Measurements from ENCODE around the gene CDH13.

The CDH13 gene

DNA sequence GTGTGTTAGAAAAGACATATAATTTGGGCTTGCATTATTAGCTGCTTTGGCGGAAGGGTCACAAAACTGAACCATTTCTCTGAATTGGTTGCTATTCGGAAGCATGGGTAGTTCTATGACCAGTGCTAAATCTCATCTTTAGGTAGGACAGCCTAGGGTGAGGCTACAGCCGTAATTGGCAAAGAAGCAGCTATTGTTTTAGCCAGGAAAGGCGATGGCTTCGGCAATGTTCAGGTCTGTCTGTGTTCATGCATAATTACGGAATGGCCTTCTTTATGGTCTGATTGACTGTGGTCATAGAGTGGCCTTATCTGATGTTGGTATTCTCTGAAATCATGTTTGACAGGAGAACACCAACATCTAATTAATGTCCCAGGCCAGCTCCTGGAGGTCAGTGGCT lies 812.6 kb downstream of the CDH13 start:
- DNase-seq (ENCODE audit: low read depth), result no peak

DNA sequence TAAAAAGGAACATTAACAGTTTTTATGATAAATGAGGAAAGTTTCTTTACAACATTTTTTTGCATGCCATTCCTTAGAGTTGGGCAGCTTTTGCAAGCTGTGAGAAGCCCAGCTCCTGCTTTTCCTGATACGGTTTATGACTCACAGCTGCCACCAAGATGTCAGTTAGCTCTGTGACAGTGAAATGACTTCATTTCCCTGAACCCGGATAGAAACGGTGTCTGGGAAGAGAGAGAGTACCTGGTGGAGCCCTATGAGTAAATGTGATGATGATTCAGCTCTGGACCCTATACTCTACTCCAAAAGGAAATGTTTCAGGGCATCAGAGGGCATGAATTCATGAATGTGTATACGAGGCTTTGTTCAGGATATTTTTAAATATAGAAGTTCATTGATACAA lies 814.7 kb downstream of the CDH13 start:
- DNase-seq (ENCODE audit: low read depth), result no peak

DNA sequence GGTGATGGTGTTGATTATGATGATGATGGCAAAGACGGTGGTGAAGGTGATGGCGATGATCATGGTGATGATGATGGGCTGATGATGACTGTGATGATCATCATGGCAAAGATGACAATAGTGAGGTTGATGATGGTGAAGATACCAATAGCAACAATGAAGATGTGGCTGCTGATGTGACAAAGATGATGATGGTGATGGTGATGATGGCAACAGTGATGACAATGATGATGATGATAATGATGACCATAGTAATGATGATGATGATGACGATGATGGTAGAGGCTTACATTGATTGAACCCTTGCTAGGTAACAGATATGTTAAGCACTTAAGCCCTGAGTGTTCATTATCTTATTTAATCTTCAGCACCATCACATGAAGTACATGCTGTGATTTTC lies 817.2 kb downstream of the CDH13 start:
- no peak for DNase-seq (ENCODE audit: low read depth)

DNA sequence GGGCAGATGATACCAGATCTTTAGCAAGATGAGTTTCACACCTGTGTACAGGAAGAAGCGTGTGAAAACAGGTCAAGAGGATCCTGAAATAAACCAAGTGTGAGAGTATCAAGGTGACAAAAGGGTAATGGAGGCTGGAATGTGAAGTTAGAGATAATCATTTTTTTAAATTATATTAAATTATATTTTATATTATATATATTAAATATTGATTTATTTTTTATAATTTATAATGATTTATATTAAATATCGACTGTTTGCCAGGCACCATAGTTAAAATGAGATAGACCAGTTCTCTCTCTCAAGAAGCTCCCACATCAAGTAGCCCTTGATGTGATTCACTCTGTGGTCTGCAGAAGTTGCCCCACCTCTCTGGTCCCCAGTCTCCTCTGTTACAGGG lies 820.8 kb downstream of the CDH13 start:
- DNase-seq (ENCODE audit: low read depth), result no peak

DNA sequence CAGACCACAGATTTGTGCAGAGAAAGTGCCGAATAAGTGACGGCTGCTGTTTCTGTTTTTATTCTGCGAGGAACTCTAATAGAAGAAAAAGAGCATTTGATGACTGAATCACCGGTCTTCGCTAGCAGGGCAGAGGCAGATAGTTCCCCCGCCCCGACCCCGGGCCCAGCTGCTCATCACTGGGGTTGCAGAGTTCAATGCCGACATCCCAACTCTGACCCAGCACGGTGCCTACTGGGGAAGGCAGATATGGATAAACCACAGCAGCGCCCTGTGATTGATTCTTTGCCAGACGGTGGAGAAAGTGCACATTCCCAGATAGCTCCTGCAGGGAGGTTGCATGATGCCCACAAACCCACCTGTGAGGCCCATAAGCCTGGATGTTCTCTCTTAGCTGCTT lies 823.1 kb downstream of the CDH13 start:
- DNase-seq (ENCODE audit: low read depth), result no peak

DNA sequence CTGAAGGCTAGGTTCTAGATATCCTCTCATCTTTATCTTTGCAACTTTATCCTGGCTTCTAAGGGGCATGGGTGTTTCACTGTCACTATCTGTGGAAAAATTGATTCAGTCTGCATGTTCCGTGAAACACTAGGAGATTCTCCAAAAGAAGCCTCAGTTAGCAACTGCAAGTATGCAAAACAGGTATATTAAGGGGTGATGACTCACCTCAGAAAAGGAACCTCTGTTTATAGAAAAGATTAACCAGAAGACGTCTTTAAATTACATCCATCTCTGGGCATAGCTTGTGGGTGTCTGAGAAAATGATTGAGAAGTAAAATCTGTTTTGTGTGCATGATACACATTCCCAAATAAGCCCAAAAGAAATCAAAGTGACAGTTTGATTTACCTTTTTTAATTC lies 827.2 kb downstream of the CDH13 start:
- no peak for DNase-seq (ENCODE audit: low read depth)

DNA sequence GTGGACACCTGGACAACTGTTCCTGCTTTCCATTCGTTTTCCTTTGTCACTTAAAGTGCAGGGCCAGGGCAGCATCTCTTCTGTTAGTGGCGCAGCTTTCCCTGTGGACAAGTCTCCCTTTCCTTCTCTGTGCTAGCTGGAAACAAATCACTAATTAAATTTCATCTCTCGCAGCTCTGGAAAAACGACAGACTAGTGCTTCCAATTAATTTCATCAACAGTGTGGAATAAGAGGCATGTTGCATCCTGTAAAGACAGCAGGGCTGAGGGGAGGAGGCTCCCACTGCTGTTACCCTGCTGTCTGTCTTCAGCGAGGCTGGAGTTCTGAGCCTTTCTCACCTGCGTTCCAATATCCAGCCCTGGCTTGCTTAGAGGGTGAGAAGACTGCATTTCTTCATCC lies 828.9 kb downstream of the CDH13 start:
- DNase-seq (ENCODE audit: low read depth), result no peak

DNA sequence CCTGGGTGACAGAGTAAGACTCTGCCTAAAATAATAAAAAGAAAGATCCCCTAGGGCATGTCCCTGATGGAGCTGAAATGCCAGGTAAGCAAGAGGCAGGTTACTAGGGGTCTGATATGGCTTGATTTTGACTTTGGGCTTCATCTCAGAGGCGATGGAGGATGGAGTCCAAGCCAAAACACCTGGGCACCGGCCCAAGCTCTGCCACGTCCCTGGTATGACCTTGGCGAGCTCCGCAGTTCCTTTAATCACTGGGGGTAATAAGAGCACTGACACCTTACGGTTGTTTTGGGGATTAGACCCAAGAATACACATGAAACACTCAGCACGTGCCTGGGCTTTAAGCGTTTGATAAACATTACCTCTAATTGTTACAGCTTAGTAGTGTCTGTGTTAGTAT lies 830.2 kb downstream of the CDH13 start:
- DNase-seq (ENCODE audit: low read depth), result no peak

DNA sequence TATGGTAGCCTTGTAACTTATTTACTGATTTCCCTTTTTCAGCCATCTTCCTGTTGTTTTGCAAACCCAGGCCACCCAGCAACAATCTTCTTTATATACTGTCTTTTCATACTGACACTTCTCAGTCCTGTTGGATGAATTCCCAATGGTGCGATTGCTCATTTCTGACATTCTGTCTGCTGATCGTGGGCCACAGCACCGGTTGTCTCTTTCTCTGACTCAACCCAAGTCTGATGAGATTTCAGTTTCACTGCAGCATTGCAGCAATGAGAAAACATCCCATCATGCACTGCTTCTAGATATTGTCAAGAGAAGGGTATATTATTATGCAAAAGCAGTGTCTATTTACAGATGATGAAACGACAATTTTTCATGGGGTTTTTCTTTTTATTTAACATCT lies 831.8 kb downstream of the CDH13 start:
- no peak for DNase-seq (ENCODE audit: low read depth)

DNA sequence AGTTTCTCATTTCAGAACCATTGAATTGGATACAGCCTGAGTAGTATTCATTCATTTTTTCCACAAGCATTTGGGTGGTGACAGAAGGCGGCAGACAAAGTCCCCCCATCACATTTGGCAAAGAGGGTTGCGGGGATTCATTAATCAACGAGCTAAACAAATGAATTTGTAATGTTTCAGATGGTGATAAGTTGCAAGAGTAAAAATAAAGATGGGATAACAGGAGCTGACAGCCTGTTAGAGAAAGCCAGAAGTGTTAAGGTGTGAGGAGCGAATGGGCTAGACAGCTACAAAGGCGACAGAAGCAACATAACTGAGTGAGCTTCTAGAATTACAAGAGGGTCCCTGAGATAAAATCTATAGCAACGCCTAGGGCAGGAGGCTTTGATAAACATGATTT lies 838.2 kb downstream of the CDH13 start:
- no peak for DNase-seq (ENCODE audit: low read depth)

DNA sequence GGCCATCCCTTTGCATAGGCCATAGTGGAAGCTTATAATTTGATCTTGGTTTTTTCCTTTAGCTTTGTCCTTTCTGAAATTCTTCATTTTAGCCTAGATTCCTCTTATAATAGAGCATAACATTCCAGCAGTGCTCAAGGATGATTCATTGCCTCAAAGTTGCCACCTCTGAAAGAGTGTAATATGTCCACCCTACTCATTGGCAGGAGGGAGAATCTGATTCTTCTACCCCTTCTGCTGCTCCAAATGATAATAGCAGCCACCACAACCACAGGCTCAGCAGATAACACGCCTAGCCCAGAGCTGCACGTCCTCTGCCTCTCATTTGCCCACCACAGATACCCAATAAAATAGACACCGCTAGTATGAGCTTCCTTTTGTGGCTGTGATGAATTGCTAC lies 843.6 kb downstream of the CDH13 start:
- no peak for DNase-seq (ENCODE audit: low read depth)

DNA sequence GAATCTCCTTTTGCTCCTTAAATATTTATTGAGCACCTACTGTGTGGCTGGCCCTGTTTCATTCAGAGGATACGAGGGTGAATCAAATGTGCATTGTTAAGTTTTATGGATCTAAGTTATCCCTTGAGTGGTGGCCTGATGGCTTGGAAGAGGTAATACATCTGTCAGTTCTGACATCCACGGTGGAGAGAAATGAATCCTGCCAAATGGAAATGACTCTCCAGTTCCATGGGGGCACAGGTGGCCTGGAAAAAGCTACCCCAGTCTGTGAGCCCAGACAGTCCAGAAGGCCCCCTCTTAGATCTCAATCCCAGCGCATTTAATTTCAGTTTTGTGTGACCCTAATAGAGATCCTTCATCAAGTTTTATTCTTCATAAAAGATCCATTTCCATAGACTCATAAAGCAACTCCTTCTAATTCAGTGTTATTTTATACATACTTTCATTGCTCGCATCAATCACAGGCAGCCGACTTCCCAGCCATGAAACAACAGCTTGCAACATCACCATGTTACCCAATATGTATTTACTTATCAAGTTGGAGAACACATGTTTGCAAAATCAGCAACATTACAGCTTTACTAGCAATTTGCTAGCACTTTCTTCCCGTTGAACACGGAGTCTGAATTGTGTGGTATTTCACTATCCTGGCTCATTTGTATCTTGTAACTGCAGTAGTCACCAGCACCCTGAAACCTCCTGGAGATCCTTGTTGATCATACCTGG lies 846.2 kb downstream of the CDH13 start:
- DNase-seq (ENCODE audit: low read depth), result no peak

DNA sequence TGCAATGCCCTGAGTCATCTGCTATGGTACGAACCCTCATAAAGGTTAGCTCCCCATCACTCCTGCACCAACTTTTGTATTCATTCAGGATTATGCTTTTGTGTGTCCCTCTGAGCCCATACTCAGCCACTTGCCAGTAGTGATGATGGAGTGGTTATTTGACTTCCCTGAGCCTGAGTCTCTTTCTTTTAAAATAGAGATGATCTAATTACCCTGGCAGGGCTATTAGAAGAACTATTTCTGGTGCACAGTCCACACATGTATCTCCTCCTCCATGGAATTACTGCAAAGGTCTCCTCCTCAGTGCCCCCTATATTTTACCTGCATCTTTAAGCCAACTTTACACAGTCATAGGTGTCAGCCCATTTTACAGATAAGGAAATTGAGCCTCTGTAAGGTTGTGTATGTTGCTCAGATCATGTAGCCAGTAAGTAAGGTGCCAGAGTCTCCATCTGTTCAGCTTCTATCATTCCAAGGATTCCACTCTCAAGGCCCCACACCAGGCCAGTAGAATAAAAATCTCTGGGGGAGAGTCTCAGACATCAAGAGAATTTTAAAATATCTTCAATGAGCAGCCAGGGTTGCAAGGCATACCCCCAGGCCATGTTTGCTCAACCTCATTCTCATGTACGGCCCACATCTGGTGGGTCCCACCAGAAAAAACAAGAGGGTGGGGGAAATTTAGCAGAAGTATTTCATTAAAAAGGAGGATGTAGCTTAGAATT lies 847.3 kb downstream of the CDH13 start:
- DNase-seq (ENCODE audit: low read depth), result no peak

DNA sequence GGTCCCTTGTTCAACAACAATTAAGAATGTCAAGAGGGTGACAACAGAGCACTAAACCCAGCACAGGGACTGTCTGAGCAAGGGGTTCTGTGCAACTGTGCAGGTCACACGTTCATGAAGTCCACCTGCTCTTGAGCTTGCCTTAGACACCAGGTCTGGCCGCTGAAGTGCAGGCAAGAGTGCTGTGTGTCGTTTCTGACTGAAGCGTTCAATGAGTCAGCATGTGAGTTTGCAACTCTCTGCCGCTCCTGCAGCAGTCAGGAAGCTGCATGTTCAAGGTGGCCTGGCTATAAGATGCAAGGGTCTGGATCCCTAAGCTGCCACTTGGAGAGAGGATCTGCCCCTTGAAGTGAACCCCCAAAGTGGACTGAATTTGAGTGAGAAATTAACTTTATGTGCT lies 848.3 kb downstream of the CDH13 start:
- no peak for DNase-seq (ENCODE audit: low read depth)

DNA sequence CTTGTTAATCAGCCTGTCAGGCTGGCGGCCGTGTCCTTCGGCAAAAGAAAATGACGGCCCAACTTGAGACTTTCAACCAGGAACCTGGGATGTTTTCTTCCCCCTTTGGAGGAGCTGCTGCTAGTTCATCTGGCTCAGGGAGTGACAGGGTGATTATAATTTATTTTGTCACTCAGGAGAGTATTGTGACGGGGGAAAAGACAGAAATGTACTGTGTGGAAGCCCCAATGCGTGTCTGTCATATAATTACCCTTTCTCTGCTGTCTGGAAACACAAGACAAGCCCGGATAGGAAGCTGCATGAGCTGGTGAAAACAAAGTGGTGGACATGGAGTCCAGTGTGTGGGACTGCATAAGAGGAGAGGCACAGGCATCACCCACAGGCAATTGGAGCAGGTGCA lies 854.8 kb downstream of the CDH13 start:
- no peak for DNase-seq (ENCODE audit: low read depth)

DNA sequence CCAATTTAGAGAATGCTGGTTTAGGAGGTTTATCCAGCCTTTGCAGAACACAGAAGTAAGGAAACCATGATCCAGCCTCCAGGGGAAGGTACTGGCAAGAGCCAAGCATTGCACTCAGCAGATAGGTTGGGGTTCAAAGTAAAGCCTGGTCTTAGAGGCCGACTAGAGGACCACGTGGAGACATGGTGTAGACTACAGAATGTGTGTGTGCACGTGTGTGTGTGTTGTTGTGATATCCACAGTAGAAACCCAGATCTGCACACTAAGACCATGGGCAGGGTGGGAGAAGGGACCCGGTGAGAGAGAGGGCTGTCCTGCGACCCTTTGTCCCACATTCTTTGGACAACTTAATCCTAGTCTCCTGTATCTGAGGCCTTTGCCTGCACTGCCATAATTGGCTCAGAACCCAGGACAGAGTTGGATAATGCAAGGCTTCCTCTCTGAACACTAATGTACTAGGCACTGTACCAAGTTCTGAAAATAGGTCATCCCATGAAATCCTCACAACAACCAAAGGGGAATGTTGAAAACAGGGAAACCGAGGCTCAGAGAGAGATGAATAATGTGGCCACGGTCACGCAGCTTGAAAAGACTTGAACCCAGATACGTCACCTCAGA lies 855.9 kb downstream of the CDH13 start:
- DNase-seq (ENCODE audit: low read depth), result no peak

DNA sequence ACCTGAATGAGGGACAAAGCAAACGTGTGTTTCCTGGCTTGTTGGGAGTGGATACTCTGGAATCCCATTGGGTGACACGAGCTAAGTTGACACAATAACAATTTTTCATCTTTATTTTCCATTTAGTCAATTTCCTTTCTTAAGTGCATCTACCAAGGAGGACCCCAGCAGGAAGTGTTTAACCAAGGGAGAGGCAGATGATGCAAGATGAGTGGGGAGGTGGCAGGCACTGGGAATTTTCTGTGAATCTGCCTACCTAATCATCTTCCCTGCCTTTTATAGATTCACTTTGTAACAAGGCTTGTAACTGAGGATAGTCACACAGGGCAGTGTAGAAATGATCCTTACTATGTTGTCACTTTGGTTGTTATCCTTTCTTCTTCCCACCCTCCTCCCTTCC lies 863.3 kb downstream of the CDH13 start:
- no peak for DNase-seq (ENCODE audit: low read depth)

DNA sequence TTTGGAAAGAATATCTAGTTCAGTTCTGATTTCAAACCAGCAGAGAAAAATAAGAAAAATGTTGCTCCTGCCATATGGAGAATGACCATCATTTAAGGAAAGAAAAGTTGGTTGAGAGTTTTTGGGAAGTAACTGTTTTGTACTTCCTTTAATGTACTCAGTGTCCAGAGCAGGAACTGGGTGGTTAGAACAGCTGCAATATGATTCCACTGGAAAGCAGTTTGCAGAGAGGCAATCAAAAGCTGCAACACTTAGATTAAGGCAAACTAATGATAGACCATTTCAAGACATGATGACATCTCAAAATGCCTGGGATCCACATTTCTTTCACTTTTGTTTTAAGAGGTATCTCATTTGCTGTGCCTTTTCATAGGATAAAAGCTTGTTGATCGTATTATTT lies 867.7 kb downstream of the CDH13 start:
- no peak for DNase-seq (ENCODE audit: low read depth)

DNA sequence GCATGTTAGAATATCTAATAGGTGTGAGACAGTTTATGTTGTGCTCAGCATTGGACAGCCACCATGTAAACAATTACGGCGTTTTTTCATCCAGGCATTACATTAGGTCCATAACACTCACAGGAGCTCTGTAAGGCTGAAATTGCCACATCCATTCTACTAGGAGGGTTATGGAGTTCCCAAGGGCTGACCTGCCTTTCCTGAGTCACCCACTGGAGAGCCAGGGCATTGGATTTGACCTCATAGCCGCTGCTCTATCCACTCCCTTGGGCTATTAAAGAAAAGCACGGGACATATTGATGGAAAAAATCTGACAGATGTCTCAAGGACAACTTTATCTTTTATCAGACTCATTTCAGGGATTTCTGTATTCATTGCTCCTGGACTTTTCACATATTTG lies 874.7 kb downstream of the CDH13 start:
- DNase-seq (ENCODE audit: low read depth), result no peak

DNA sequence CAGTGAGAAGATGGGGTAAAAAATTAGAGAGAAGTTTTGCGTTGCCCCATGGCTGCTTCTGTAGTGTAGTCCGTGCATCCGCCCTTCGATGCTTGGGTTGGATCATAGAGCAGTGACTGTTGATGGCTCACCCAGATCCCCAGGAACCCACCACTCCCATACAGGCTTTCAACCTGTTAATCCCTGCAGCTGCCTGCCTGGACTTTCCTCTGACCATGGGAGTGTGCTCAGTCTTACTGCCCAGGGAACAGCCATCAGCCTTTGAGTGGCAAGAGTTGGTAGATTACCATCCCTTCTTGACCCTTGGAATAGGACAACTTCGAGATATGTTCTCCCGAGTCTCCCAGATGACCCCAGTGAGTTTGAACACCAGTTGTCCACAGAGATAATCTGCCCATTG lies 881.5 kb downstream of the CDH13 start:
- DNase-seq (ENCODE audit: low read depth), result no peak

DNA sequence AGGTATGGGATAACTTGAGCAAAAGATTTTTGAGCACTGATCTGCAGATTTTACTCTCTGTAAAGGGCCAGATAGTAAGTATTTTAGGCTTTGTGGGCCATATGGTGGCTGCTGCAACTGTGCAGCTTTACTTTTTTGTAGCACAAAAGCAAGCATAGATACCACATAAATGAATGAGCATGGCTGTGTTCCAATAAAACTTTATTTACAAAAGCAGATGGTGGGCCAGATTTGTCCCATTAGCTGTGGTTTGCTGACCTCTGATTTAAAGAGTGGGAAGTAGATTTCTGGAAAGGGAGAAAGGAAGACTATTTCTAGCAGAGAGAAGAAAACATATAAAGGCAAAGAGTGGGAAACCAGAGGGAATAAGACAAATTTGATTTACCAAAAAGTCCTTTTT lies 882.5 kb downstream of the CDH13 start:
- DNase-seq (ENCODE audit: low read depth), result no peak

DNA sequence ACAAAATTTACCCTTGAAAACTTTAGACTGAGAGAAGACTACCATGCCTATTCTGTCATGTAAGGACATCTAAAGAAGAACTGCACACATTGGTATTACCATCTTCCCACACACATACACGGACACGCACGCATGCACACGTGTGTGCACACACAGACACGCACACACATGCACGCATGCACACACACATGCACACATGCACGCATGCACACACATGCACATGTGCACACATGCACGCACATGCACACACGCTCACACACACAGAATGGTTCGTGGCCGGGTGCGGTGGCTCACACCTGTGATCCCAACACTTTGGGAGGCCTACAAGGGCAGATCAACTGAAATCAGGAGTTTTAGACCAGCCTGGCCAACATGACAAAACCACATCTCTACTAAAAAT lies 884.1 kb downstream of the CDH13 start:
- DNase-seq (ENCODE audit: low read depth), result no peak

DNA sequence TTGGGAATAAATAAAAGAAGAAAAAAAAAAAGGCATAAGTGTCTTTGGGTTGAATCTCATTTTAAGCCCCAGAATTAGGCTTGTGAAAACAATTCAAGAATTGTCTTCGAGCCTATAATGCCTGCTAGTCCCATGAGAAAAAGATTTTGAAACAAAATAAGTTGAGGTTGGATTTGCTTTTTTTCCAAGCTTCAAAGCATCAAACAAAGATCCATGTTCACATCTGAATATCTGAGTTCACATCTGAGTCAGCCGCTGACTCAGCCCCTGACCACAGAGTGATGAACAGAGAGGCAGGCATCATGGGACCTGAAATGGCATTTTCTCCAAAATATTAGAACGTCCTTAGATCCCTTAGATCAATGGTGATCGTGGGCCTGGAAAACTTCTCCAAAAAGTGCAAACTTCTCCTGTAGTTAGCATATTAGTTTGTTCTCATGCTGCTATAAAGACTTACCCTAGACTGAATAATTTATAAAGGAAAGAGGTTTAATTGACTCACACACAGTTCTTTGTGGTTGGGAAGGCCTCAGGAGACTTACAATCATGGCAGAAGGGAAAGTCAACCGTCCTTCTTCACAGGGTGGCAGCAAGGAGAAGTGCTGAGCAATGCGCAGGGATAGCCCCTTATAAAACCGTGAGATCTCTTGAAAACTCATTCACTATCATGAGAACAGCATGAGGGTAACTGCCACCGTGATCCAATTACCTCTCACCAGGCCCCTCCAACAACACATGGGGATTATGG lies 886.4 kb downstream of the CDH13 start:
- peak; percentile 1 for DNase-seq (ENCODE audit: low read depth)

Data from fibroblast of the conjunctiva (primary cell).